H1 (cell line): Measurements from ENCODE around the gene OGDH. TPM values are rescaled to one million over a fixed set of nuclear protein-coding genes. Genes with fewer than 3 reads are reported as not detected.

Experiments used
- ZNF274 ChIP-seq: IDR thresholded peaks from 2 replicates; pipeline ENCODE4 v1.7.0; 2012; ENCODE audit warnings: low read length, borderline replicate concordance; ENCODE audit errors: extremely low read depth
- polyA plus RNA-seq, 7 experiments: library from polyadenylated mRNA; depleted of rRNA in 3 of 7; stranded (reverse) in 5 of 7; unstranded in 2 of 7; fragments of >200 nt in 5 of 7; fragments of 200-250 nt in 2 of 7; gene quantifications; 1 replicate in 5 of 7; 2 replicates in 1 of 7; 4 replicates in 1 of 7; pipeline versions ENCODE4 v1.2.1 to v1.2.3, GENCODE V29; 2011 to 2013; ENCODE audit warnings: missing spikeins in 2 of 7, mixed read lengths in 2 of 7
- total RNA-seq: library from RNA; stranded (reverse); fragmentation: NEBNext Ultra II Directional; extraction: Animal tissue kit (Norgen Biotek cat#: 25700); gene quantifications from 2 replicates; pipeline ENCODE4 v1.2.1, GENCODE V29; 2021

OGDH gene
- total and polyA plus RNA-seq, 2 of the 8 experiments (the other 6 are each of a cell fraction or from before 2014, with no cell fraction given), result 71.6 to 91.6 TPM

- no peak for TF ChIP-seq ZNF274
- TF ChIP-seq, all 59 proteins: peak for 0
These were observed 36.8 kb downstream of the OGDH start (continued) for GRCh38 chr7:44643206-44643605.
